ENCODE data around the gene MRPL10.

MRPL10 gene

GRCh38 chr17:47839071-47839470 lies 7.7 kb upstream of the MRPL10 start:
- no peak for DNase-seq (ENCODE audit: low read depth in 2 of 2)

DNA sequence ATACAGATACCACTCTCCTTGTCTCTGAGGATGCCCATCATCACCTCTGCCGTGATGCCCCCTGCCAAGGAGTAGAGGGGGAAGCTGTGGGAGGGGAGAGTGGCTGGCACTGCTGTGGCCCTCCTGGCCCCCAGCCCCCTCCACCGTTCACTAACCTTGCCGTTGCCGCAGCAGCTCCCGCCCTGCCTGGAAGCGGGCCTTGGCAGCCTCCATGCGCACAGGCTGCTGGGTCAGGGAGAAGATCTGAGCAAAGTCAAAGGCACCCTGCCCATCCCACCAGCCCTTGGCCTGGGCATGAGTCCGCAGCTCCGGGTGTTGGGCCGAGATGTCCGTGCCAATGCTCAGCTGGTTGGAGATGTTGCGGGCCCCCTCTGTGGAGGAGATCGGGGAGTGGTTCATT lies 7.3 kb upstream of the MRPL10 start:
- no peak for DNase-seq (ENCODE audit: low read depth in 2 of 2)

DNA sequence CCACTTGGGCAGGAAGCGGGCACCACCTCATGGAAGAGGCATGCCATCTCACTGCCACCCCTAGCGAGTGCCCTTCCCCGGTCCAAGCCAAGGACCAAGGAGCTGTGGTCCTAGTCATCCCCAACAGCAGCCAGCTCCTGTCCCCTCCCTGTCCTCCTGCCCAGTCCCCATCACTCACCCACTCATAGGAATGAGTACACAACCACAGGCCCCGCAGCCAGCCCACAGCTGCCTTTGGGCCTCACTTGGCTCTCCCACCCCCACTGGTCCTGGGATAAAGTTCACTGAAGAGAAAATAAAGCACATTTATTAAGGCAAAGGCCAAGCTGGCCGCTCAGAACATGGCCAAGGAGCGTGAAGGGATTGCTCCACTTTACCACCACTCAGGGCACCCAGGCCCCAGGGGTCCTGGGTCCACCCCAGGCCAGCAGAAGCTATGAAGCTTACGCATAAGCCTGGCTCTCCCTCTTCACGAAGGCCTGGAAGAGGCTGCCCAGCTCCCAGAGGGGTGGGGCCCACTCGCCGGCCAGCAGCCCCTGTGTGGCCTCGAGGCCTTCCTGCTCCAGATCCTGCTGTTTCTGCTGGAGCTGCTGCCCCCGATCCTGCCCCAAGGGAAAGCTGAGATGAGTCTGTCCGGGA lies 6.2 kb upstream of the MRPL10 start:
- no peak for DNase-seq (ENCODE audit: low read depth in 2 of 2)

DNA sequence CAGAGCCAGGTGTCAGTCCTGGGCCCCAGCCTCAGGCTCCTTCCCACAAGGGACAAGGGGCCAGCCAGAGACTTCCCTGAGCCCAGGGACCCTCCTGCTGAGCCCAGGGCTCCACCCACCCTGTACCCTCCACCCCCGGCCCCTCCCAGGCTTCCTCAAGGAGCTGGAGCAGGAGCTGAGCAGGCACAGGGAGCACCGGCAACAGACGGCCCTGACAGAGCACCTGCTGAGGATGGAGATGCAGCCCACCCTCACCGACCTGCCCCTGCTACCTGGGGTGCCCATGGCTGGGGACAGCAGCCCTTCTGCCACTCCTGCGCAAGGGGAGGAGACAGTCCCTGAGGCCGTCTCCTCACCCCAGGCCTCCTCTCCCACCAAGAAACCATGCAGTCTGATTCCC lies 5.3 kb upstream of the MRPL10 start:
- DNase-seq (ENCODE audit: low read depth in 2 of 2) = no peak

- no peak for DNase-seq (ENCODE audit: low read depth in 2 of 2)
Measured at GRCh38 chr17:47834756-47835155, 3.4 kb upstream of the MRPL10 start.

- no peak for DNase-seq (ENCODE audit: low read depth in 2 of 2)
Measured at GRCh38 chr17:47831934-47832327, 590 bp upstream of the MRPL10 start.

DNA sequence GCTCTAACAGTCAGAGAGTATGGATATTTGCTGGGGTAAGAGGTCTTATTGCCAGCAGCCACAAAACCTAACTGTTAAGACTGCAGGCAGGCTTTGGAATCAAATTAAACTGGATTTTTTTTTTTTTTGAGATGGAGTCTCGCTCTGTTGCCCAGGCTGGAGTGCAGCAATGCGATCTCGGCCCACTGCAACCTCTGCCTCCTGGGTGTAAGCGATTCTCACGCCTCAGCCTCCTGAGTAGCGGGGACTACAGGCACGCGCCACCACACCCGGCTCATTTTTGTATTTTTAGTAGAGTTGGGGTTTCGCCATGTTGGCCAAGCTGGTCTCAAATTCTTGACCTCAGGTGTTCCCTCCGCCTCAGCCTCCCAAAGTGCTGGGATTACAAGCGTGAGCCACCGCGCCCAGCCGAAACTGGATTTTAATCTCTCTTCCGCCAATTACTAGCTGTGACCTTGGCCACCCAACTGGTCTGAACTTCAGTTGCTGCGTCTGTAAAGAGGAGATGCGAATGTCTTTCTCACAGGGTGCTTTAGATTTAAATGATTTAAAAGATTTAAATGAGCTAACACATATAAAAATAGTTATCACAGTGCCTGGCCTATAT lies 842 bp downstream of the MRPL10 start:
- no peak for DNase-seq (ENCODE audit: low read depth in 2 of 2)

DNA sequence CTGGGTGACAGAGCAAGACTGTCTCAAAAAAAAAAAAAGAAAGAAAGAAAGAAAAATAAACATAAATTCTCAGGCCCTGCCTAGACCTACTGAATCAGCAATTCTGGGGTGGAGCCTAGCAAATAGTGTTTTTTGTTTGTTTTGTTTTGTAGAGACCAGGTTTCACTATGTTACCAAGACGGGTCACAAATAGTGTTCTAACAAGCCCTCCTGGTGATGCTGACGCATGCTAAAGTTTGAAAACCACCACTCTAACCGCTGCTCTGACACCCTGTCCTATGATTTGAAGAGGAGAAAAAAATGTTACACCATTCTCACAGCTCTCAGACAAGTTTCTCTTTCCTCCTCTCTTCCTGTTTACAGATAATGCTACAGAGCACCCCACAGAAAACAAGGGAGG lies 1.5 kb downstream of the MRPL10 start:
- DNase-seq (ENCODE audit: low read depth in 2 of 2) = peak in 1 of 2 donors; percentile 31

- no peak for DNase-seq (ENCODE audit: low read depth in 2 of 2)
Measured at GRCh38 chr17:47823519-47823918, 7.8 kb downstream of the MRPL10 start.

- no peak for DNase-seq (ENCODE audit: low read depth in 2 of 2)
Measured at GRCh38 chr17:47822785-47823184, 8.6 kb downstream of the MRPL10 start.

- DNase-seq (ENCODE audit: low read depth in 2 of 2) = peak; percentile 61
Measured at GRCh38 chr17:47821424-47822391, 9.6 kb downstream of the MRPL10 start, which contains the start of gene OSBPL7. OSBPL7 (minus strand) TSS chr17:47821794; CDS start chr17:47820278, 1,516 bp downstream.

DNA sequence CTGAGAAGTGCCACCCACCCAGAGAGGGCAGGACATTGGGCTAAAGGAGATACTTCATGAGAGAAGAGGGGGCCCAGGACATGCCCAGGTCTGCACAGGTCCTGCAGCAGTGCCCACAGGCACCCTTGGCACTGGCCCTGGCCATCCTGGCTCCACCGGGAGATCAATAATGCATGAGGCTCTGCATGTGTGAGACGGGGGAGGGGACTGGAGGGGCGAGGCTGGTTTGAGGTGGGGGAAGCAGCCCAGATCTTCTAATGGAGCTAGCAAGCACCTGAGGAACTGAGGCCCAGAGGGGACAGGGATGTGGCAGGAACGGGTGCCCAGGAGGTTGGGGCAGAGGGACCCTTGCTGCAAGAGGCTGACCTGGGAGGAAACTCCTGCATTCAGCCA lies 10.3 kb downstream of the MRPL10 start:
- DNase-seq (ENCODE audit: low read depth in 2 of 2) = no peak

- DNase-seq (ENCODE audit: low read depth in 2 of 2) = no peak
Measured at GRCh38 chr17:47820033-47820789, 11.1 kb downstream of the MRPL10 start.

- DNase-seq (ENCODE audit: low read depth in 2 of 2) = no peak
Measured at GRCh38 chr17:47819475-47819874, 11.9 kb downstream of the MRPL10 start.

- no peak for DNase-seq (ENCODE audit: low read depth in 2 of 2)
Measured at GRCh38 chr17:47818002-47818695, 13.2 kb downstream of the MRPL10 start.

DNA sequence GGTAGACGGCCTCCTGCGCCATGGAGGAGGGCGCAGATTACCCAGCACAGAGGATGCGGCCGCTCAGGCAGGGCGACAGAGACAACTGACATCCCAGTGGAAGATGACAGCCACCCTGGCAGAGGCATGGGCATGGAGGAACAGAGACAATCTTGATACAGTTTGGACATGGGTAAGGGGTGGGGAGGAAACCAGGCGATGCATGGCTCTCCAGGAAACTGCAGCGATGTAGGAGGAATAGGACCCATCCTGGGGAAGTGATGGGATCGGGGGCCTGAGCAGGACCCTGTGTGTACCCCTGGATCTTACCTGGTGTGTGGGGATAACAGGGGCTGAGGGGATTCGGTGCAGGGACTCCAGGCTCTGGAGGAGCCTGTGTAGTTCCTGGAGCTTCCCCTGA lies 14.4 kb downstream of the MRPL10 start:
- DNase-seq (ENCODE audit: low read depth in 2 of 2) = no peak

GRCh38 chr17:47816111-47816735 lies 15.1 kb downstream of the MRPL10 start:
- no peak for DNase-seq (ENCODE audit: low read depth in 2 of 2)

DNA sequence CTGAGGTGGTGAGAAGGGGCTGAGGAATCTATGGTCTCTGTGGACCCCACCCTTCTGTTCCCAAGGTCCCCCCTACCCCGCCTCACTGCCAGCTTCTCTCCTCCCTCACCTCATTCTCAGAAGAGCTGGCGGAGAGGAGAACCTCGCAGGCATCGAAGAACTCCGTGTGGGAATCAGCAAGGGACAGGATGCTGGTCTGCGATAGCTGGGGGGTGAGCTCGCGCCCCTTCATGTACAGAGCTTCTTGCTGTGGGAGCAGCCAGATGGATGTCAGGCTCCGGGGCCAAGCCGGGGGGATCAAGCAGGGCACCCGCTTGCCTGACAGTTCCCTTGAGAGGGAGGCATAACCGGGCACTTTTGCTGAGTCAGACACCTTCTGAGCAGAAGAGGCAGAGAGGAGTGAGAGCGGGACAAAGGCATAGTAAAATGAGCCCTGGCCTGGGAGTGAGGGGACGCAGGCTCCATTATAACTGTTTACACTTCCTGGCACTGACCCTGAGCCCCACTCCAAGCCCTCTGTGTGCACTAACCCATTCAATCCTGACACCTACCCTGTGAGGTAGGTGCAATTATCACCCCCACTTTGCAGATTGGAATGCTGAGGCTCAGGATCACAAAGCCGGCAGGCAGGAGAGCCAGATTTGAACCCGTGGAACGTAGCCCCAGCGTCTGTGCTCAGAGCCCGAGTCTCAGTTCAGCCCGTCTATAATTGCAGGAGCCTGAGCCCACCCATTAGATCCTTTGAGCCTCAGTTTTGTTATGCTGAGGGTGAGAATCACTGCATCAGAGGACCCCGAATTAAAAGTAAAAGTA lies 16.0 kb downstream of the MRPL10 start:
- no peak for DNase-seq (ENCODE audit: low read depth in 2 of 2)

GRCh38 chr17:47813512-47814031 lies 17.8 kb downstream of the MRPL10 start:
- DNase-seq (ENCODE audit: low read depth in 2 of 2) = no peak

DNA sequence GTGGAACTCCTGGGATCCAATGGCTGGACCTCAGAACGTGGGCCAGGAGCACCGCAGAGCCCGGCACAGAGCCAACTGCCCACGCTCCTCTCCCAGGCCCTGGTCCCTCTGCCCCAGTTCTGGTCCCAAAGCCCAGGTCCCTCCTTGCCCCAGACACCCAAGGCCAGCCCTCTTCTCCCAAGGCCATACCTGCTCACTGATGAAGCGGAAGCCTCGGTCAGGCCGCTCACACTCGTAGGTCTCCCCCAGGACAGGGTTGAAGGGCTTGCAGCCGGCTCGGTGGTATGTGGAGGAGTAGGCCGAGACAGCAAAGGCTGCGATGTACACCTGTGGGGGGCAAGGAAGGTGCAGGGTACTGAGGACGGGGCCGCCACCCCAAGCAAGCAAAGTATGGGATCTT lies 18.3 kb downstream of the MRPL10 start:
- DNase-seq (ENCODE audit: low read depth in 2 of 2) = no peak

Data from stimulated activated CD8-positive, alpha-beta memory T cell treated with anti-CD3 and anti-CD28 coated beads, Interleukin-7, amount 100 ng/mL, for 1 hour (primary cell).